HG02938 (cell line): ENCODE results near the gene STX19.
A peak's percentile ranks its signal among the peaks of the same experiment; 100 is the strongest.
"Not testable (repeated sequence)": the region's sequence is repeated elsewhere in the genome, so short reads cannot be mapped to it uniquely, and the experiment has no call there.

Experiments
- ATAC-seq: cut with Tn5 transposase; IDR thresholded peaks from one replicate; pipeline ENCODE4 v1.9.1; 2021; ENCODE audit warnings: mild to moderate bottlenecking, moderate library complexity; ENCODE audit not compliant: unreplicated experiment

The STX19 gene

DNA sequence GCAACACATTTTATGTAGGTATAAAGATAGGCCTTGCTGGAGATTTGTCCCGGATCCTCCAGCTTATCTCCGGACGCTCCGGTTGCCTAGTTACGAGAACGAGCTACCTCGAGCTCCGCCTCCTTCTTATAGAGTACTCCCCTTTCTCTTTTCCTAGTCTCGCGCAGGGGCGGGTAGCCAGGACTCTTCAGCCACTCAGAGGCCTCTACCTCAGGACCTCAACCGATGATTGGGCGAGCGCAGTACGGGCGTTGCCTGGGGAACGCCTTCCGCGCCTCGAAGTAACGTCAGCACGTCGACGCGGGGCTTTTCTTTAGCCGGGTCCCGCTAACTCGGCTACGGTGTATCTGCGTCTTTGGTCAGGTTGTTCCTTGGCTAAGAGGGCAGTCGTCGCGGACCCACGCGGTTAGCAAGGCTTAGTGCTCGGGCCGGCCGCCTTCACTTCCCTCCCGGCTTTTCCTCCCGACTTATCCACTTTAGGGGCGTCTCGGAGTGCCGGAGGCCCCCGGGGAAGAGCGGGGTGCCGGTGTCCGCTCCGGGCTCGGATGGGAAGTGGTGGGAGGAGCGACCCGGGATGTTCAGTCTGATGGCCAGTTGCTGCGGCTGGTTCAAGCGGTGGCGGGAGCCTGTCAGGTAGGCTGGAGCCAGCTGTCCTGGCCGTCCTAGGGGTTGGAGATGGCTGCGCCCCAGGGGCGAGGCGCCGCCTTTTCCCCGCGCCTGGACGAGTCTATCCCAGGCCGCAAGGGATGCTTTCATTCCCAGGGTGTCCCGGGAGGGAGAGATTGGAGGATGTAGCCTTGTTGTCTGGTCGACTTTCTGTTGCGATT is 48.3 kb downstream of the STX19 start, which contains the start of gene ARL13B:
ARL13B (plus strand) TSS at position 306 of the 827 bp plus-strand sequence; CDS start at position 575, 269 bp downstream.
- ATAC-seq: peak; percentile 100

DNA sequence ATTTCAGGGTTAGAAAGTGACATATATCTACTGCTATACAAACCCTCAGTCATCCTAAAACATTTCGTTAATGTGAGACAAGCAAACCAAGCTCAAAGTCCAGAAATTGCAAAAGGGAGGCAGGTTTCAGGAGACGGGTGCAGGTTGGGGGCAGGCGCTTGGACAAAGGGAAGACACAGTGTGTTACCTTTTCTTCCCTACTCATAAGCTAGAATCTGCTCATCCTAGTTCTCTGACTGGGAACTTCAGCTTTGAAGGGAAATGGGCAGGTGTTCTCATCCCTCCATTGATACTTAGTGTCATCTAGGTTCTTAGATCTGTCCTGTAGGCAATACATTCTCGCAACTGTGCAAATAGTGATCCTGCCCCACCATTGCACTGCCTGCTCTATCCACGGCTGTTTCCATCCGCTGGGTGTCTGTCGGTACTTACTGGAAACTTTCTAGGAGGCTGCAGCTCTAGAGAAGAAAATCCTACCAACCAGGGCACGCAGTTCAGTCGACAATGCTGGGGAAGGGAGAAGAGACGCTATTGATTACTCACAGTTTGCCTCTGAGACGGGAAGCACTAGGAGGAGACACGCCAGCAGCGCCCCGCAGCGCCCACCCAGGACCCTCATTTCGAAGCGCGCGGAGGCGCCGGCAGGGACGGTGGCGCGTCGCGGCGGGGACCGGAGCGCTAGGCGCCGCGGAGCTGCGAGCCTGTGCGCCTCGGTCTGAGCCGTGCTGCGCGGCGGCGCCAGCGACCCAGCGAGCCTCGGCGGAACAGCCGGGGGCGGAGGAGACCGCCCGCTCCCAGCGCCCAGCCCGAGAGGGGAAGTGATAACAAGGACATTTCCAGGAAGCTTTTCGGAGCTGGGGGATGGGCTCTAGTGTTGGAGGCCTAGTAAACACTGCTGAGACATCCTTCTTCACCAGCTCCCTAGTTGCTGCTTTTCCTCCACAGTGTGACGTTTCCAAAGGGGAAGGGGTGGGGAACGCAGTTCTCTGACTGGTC is 55.0 kb downstream of the STX19 start, which contains the start of gene PROS1:
PROS1 (minus strand) TSS at position 766 of the 996 bp plus-strand sequence; CDS start at position 619, 147 bp downstream.
- peak; percentile 69 for ATAC-seq

DNA sequence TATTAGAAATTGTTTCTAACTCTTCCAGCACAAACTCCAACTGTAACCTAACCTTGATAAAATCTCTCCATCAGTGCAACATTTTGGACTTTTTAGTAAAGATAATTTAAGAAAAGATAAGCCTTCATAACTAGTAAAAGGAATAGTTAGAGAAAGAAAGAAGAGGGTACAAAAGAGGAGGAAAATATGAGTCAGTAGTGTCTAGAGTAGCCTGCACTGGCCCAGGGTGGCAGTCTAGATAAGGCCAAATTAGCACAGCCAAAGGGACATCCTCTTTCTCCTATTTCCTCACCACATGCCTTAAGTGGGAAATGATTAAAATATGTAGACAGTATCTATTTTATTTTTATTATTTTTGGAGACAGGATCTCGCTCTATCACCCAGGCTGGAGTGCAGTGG is 58.4 kb downstream of the STX19 start:
- no peak for ATAC-seq

DNA sequence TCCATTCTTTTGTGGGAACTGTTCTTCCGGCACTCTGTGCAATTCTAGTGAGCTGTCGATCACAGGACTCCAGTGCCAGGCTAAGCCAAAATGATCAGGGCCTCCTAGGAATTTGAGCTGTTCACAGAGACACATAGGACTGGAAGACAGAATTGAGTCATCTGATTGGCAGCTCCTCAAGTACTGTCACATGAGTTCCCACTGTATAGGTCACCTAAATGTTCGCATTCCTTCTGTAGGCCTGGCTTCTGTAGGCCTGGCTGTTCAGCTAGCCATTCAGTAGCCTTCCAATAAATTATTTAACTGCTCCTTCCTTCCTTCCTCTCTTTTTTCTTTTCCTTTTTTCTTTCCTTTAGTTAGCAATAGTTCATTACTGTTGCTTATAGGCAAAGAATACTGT is 59.0 kb downstream of the STX19 start:
- ATAC-seq: no peak

DNA sequence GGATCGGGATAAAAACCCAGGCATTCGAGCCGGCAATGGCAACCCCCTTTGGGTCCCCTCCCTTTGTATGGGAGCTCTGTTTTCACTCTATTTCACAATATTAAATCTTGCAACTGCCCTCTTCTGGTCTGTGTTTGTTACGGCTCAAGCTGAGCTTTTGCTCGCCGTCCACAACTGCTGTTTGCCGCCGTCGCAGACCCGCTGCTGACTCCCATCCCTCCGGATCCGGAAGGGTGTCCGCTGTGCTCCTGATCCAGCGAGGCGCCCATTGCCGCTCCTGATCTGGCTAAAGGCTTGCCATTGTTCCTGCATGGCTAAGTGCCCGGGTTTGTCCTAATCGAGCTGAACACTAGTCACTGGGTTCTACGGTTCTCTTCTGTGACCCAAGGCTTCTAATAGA is 63.3 kb downstream of the STX19 start:
- not testable (repeated sequence) for ATAC-seq
